Stimulated activated CD4-positive, alpha-beta T cell treated with anti-CD3 and anti-CD28 coated beads, Interleukin-2, amount 100 ng/mL, for 48 hours (primary cell): ENCODE results near the gene SDK1.

ENCODE experiments used
- DNase-seq, 2 donors: peaks; one replicate each; pipeline ENCODE4 v3.0.0-alpha.2; 2020

The SDK1 gene

DNA sequence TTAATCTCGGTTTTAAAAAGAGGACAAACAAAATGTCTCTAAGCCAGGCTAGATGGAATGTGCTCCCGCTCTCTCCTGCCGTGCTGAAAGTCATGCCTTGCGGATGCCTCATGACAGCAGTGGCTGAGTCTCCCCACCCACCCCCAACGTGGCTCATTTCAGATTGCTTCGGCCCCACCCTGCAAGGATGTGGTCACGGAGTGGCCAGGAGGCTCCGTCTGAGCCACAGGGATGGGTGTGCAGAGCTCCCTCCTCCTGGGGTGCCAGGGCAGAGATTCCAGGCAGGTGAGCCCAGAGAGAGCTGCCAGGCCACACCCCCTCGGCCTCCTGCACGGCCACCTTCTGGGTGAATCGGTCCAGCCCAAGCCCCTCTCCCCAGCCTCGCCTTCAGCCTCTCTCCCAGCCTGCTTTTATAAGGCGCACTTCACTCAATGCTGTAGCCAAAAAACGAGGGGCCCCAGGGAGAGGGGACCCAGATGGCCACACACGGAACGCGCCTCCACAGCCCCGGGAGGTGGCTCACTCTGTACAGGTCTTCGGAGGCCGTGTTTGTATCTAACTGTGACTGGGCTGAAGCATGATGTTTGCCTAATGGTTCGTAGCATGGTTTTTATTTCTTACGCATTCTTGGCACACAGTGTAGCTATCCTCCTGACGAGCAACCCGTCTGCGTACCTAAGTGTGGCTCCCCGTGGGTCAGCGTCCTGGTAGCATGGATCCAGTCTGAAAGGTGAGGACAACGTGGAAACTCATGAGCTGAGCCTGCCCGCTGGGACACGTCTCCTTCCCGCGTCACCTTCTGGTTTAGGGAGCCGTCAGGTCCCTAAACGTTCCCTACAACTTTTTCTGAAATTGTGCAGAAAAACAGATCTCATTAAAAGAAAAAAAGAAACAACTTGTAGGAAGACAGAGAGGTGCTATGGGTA, 967.3 kb downstream of the SDK1 start:
- no peak for DNase-seq

DNA sequence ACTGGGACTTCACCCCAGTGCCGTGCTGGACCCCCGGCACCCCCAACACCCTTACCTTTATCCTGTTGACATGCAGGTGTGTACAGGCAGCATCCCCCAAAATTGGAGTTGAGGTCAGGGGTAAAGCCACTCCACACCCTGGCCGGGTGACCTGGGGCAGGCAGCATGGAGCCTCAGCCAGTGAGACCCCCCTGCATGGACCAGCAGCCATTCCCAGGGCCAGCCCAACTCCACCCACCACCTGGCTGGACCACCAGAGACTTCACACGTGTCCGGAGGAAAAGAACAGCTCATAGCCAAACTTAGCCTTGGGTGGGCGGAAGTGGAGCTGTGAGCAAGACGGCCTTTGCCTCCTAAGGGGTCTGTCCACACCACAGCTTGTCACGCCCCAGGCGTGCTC, 968.0 kb downstream of the SDK1 start:
- DNase-seq, result no peak

DNA sequence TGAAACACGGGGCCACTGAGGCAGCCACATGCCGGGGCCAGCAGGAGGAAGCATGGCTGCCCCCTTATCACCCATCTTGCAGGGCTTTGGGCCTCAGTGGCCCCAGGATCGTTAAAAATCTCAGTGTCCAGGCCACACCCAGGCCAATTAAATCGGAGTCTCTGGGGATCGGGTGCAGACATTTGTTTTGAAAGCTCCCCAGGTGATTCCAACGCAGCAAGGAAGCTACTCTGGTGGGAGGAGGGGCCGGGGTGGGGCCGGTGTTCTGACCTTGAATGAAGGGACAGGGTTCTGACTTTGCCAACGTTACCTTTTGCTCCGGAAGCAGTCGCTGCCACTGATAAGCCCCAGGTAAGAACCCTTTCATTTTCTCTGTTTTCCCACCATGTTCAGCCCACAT, 968.7 kb downstream of the SDK1 start:
- no peak for DNase-seq

DNA sequence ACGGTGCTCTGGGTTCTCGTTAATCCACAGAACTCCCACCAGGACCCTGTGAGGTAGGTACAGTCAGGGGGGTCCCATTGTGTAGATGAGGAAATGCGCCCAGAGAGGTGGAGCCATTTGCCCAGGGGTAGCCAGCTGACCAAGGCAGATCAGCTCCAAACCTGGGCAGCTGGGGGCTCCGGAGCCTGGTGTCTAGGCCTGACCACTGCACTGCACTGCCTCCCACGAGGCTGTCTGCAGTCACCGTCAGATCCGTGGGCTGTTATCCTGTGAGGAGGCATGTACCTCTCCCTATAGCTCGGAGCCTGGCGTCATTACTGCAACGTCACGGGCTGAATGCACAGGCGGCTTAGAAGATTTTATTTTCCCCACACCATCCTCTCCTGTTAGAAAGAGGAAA, 969.2 kb downstream of the SDK1 start:
- DNase-seq, result no peak

DNA sequence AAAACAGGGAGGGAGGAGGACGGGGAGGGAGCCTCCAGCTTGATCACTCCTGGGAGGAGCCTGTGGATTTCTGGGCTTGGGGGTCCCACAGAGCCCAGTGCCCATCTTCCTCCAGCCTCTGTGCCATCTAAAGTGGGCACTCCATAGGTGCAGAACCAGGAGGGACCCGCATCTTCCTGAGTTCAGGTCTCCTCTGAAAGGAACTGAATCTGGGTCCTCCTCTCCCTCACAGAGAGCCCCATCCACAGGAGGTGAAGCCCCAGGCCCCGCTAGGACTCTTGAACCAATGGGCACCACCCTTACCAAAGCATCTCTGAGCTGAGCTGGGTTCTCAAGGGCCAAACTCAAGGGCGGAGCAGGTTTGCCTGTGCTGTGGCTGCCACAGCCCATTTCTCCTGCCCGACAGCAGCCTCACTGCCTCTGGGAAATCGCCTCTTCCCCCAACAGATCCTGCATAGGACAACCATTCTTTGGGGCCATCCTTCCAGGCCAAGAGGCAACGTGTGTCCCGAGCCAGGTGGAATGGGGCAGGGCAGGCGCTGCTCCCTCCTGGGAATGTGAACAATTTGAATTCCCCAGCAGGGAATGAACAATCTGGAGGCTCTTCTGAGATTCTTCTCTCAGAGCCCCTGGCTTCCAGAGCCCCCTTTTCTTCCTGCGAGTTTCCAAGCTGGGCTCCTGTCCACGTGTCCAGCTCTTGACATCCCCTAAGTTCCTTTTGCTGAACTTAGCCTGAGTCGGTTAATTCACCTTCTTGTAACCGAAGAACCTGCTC, 970.1 kb downstream of the SDK1 start:
- no peak for DNase-seq

DNA sequence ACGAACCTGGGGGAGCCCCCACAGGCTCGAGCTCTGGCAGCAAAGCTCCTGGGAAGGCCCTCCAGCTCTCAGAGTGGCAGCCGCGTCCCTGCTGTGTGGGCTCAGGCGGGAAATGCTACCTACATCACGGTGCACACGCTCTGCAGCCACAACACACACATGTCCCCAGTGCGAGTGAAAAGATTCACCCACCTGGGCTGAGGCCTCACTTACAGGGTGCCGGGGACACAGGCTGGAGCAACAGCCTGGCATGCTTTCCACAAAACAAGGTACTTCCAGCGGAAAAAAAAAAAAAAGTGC, 970.6 kb downstream of the SDK1 start:
- no peak for DNase-seq

DNA sequence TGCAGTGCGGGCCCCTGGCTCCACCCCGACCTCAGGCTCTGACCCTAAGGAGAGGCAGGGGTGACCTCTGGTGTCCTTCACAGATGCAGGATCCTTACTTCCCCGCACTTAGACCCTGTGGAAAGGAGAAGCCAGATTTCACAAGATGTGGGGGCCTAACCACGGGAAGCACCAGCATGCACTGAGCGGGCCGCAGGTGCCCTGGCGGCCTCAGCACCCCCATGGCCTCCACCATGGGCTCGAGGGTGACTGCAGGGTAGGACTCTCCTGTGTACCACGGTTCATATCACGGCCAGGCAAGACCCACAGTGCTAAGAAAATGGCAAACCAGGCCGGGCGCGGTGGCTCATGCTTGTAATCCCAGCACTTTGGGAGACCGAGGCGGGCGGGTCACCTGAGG, 971.1 kb downstream of the SDK1 start:
- no peak for DNase-seq

DNA sequence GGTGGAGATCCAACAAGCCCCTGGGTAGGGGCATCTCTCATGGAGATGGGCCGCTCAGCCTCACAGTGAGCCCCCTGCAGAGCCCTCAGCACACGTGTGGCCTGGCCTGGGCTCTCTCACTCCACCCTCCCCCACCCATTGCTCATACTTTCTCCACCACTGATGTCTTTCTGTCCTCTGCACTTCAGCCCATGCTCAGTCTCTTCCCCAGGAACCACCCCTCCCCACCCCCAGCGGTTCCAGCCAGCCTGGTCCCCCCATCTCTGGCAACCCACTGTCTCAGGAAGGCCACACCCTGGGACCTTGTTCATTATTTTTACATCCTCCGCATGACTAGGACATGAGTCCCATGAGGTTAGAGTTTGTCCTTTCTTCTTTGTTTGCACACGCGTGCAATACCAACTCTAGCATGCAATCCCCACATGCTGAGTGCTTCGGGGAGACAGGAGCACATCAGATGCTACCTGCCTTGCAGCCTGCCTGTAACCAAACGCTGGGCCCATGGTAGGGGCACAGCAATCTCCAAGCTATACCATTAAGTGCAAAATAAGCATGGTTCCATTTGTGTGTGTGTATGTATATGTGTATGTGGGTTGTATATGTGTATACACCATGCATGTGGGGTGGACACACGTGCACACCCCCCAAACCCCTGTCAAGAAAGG, 972.6 kb downstream of the SDK1 start:
- no peak for DNase-seq

- no peak for DNase-seq
These were observed 973.2 kb downstream of the SDK1 start for GRCh38 chr7:4274286-4274685.

DNA sequence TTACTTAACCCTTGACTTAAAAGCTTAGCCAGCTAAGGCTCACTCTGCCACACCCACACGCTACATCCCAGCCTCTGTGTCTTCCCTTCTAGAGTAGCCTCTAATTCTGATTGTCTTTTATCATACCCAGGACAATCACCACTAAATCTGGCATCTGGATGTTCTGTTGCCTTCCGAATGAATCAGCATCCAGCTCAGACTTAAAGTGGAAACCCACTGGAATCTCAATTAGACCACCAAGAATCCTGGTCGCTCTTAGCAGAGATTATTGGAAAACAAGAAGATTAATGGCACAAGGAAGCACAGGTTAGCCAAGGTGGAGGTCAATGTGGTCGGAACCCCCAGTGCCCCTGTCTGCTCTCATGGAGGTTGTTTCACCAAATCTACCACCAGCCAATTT, 976.9 kb downstream of the SDK1 start:
- DNase-seq, result no peak

- DNase-seq, result no peak
These were observed 978.2 kb downstream of the SDK1 start for GRCh38 chr7:4279216-4279615.

- DNase-seq, result no peak
These were observed 980.4 kb downstream of the SDK1 start for GRCh38 chr7:4281231-4281993.

GRCh38 chr7:4282434-4283223, 981.6 kb downstream of the SDK1 start:
- no peak for DNase-seq

GRCh38 chr7:4286351-4286750, 985.3 kb downstream of the SDK1 start:
- DNase-seq, result no peak

DNA sequence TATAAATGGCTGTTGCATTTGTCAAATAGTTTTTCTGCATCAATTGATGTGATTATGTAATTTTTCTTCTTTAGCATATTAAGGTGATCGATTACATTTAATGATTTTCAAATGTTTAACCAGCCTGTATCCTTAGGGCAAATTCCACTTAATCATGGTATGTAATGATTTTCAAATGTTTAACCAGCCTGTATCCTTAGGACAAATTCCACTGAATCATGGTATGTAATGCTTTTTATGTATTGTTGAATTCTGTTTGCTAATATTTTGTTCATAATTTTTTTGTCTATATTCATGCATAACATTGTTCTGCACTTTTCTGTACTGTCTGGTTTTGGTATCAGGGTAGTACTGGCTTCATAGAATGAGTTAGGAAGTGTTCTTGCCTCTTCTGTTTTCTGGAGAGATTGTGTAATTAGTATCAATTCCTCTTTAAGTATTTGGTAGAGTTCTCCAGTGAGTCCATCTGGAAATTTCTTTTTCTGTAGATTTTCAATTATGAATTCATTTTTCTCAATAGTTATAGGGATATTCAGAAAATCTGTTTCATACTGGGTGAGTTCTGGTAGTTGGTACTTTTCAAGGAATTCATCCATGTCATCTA, 987.8 kb downstream of the SDK1 start:
- no peak for DNase-seq

DNA sequence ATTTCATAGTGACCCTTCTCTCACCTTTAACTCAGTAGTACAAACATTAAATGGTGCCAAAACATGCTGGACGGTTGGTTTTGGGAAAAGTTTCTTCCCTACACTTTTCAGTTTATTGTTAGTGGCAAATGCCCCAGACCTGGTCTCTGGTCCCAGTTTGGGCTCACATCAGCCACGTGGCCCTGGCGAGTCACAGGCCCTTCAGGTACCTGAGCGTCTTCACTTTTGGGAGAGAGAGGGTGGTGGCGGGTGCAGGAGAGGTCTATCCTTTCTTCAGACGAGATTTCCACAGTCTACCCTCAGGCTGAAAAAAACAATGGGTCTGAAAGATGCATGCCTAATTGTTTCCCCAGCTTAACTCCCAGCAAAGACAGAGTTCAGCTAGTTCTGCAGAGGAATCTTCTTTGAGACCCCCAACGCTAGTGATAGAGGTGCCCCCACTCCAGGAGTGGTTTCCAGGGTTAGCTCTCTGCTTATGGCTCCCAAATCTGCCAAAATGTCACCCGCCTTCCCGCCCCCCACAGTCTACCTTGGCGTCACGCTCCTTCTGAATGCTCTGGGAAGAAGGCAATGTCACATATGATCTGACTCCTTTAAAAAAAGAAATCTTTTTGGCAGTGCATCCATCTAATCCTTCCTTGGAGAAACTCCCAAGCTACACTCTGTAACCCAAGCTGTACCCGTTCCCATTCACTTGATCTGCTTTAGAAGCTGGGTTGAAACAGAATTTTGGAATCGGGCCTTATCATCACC, 996.3 kb downstream of the SDK1 start:
- no peak for DNase-seq

- no peak for DNase-seq
These were observed 996.8 kb downstream of the SDK1 start for GRCh38 chr7:4297918-4298219.

- no peak for DNase-seq
These were observed 998.4 kb downstream of the SDK1 start for GRCh38 chr7:4299431-4299830.

DNA sequence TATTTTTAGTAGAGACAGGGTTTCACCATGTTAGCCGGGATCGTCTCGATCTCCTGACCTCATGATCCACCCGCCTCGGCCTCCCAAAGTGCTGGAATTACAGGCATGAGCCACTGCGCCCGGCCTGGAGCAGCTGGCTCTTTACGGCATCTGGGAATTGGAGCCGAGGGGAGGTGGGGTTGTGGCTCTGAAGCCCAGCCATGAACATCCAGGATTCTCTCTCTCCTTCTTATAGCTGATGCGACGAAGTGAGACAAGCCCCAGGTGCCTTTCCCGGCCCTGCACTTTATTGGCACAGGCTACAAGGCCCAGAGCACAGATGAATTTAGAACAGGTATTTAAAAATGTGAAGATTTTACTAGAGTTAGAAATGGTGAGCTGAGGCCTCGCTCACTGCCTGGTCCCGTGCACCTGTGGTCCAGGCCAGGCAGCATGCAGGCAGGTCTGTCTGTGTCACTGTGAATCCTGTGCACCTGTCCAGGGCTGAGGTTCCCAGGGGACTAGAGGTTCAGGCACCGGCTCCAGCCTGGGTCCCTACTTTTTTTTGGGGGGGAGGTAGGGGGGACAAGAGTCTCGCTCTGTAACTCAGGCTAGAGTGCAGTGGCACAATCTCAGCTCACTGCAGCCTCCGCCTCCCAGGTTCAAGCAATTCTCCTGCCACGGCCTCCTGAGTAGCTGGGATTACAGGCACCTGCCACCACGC, 1001.3 kb downstream of the SDK1 start:
- DNase-seq, result no peak
